Measurements from ENCODE around the gene RANBP9. TPM values are rescaled to one million over a fixed set of nuclear protein-coding genes. Genes with fewer than 3 reads are reported as not detected.

RANBP9 gene
- total and polyA plus RNA-seq, 2 of the 13 experiments (the other 11 are each of a cell fraction or from before 2014, with no cell fraction given): 26.6 to 30.6 TPM

- TF ChIP-seq, protein P1, sequence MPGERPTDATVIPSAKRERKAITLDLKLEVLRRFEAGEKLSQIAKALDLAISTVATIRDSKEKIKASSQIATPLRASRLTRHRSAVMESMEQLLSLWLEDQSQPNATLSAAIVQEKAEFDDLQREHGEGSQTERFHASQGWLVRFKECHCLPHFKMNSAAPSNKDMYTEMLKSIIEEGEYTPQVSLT (CRISPR knock-in tag; IDR thresholded peaks at IDR 0.05; ENCODE audit: borderline replicate concordance, low read depth): no peak; the same call in 1 of the 2 replicates
- TF ChIP-seq ZNF260 (CRISPR knock-in tag; IDR thresholded peaks at IDR 0.05; ENCODE audit: borderline replicate concordance, low read depth) (0 out of 2 replicates have a peak, but pooled peaks have one; percentile 17), SRF (IDR thresholded peaks at IDR 0.05; ENCODE audit: low read depth, low read length) (no peak), CHCHD3 (CRISPR knock-in tag; IDR thresholded peaks at IDR 0.05) (peak; percentile 95), ZNF615 (CRISPR knock-in tag; IDR thresholded peaks at IDR 0.05; ENCODE audit: borderline replicate concordance) (peak; percentile 91; the same call in 1 of the 2 replicates), FOXC1 (CRISPR knock-in tag; IDR thresholded peaks at IDR 0.05; ENCODE audit: borderline replicate concordance) (peak; percentile 72; the same call in 1 of the 2 replicates), ATF5 (CRISPR knock-in tag; IDR thresholded peaks at IDR 0.05; ENCODE audit: low read depth) (peak; percentile 93), NFIB (CRISPR knock-in tag; IDR thresholded peaks at IDR 0.05; ENCODE audit: borderline replicate concordance) (no peak), FOXK2 (IDR thresholded peaks at IDR 0.05) (peak; percentile 90), ZSCAN29 (CRISPR knock-in tag; conservative IDR thresholded peaks at IDR 0.05) (peak; percentile 86; the same call in 1 of the 2 replicates), ZNF780A (CRISPR knock-in tag; IDR thresholded peaks at IDR 0.05) (peak; percentile 98), TGIF2 (CRISPR knock-in tag; IDR thresholded peaks at IDR 0.05) (peak; percentile 99), ZNF296 (CRISPR knock-in tag; conservative IDR thresholded peaks at IDR 0.05) (0 out of 2 replicates have a peak, but pooled peaks have one; percentile 19), ERF (CRISPR knock-in tag; IDR thresholded peaks at IDR 0.05) (peak; percentile 99), RFXANK (CRISPR knock-in tag; IDR thresholded peaks at IDR 0.05) (peak; percentile 84; the same call in 1 of the 2 replicates)
- TF ChIP-seq, protein P2, sequence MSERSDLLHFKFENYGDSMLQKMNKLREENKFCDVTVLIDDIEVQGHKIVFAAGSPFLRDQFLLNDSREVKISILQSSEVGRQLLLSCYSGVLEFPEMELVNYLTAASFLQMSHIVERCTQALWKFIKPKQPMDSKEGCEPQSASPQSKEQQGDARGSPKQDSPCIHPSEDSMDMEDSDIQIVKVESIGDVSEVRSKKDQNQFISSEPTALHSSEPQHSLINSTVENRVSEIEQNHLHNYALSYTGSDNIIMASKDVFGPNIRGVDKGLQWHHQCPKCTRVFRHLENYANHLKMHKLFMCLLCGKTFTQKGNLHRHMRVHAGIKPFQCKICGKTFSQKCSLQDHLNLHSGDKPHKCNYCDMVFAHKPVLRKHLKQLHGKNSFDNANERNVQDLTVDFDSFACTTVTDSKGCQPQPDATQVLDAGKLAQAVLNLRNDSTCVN (CRISPR knock-in tag; IDR thresholded peaks at IDR 0.05; ENCODE audit: borderline replicate concordance): peak; percentile 81; the same call in 1 of the 2 replicates
- TF ChIP-seq, protein P3, sequence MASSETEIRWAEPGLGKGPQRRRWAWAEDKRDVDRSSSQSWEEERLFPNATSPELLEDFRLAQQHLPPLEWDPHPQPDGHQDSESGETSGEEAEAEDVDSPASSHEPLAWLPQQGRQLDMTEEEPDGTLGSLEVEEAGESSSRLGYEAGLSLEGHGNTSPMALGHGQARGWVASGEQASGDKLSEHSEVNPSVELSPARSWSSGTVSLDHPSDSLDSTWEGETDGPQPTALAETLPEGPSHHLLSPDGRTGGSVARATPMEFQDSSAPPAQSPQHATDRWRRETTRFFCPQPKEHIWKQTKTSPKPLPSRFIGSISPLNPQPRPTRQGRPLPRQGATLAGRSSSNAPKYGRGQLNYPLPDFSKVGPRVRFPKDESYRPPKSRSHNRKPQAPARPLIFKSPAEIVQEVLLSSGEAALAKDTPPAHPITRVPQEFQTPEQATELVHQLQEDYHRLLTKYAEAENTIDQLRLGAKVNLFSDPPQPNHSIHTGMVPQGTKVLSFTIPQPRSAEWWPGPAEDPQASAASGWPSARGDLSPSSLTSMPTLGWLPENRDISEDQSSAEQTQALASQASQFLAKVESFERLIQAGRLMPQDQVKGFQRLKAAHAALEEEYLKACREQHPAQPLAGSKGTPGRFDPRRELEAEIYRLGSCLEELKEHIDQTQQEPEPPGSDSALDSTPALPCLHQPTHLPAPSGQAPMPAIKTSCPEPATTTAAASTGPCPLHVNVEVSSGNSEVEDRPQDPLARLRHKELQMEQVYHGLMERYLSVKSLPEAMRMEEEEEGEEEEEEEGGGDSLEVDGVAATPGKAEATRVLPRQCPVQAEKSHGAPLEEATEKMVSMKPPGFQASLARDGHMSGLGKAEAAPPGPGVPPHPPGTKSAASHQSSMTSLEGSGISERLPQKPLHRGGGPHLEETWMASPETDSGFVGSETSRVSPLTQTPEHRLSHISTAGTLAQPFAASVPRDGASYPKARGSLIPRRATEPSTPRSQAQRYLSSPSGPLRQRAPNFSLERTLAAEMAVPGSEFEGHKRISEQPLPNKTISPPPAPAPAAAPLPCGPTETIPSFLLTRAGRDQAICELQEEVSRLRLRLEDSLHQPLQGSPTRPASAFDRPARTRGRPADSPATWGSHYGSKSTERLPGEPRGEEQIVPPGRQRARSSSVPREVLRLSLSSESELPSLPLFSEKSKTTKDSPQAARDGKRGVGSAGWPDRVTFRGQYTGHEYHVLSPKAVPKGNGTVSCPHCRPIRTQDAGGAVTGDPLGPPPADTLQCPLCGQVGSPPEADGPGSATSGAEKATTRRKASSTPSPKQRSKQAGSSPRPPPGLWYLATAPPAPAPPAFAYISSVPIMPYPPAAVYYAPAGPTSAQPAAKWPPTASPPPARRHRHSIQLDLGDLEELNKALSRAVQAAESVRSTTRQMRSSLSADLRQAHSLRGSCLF (CRISPR knock-in tag; IDR thresholded peaks at IDR 0.05; ENCODE audit: borderline replicate concordance): no peak; the same call in 1 of the 2 replicates
- TF ChIP-seq, protein P4, sequence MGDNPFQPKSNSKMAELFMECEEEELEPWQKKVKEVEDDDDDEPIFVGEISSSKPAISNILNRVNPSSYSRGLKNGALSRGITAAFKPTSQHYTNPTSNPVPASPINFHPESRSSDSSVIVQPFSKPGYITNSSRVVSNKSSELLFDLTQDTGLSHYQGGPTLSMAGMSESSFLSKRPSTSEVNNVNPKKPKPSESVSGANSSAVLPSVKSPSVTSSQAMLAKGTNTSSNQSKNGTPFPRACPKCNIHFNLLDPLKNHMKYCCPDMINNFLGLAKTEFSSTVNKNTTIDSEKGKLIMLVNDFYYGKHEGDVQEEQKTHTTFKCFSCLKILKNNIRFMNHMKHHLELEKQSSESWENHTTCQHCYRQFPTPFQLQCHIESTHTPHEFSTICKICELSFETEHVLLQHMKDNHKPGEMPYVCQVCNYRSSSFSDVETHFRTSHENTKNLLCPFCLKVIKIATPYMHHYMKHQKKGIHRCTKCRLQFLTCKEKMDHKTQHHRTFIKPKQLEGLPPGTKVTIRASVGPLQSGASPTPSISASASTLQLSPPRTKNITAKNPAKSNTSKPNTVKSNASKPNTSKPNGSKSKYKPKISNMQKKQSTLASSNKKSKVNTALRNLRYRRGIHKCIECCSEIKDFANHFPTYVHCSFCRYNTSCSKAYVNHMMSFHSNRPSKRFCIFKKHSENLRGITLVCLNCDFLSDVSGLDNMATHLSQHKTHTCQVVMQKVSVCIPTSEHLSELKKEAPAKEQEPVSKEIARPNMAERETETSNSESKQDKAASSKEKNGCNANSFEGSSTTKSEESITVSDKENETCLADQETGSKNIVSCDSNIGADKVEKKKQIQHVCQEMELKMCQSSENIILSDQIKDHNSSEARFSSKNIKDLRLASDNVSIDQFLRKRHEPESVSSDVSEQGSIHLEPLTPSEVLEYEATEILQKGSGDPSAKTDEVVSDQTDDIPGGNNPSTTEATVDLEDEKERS (CRISPR knock-in tag; IDR thresholded peaks at IDR 0.05): peak; percentile 90
Measured at GRCh38 chr6:13614926-13615791, 96.5 kb downstream of the RANBP9 start, which contains the start of gene NOL7 (continued).
